HG03045 (cell line): ENCODE measurements around the gene H2AZ2.

Experiments
- ATAC-seq: cut with Tn5 transposase; IDR thresholded peaks from one replicate; pipeline ENCODE4 v1.9.1; 2021; ENCODE audit warnings: mild to moderate bottlenecking, moderate library complexity; ENCODE audit not compliant: unreplicated experiment

The H2AZ2 gene

GRCh38 chr7:44847920-44848634, at the start of gene H2AZ2:
H2AZ2 (minus strand) TSS chr7:44848087; CDS start chr7:44847971, 116 bp downstream.
- ATAC-seq: peak; percentile 85

- ATAC-seq: no peak
Measured at GRCh38 chr7:44897309-44897708, 49.4 kb upstream of the H2AZ2 start.

GRCh38 chr7:44894888-44895580, 47.1 kb upstream of the H2AZ2 start:
- no peak for ATAC-seq

GRCh38 chr7:44893710-44894234, 45.9 kb upstream of the H2AZ2 start:
- no peak for ATAC-seq

GRCh38 chr7:44891791-44892190, 43.9 kb upstream of the H2AZ2 start:
- no peak for ATAC-seq

- ATAC-seq: no peak
Measured at GRCh38 chr7:44891372-44891771, 43.5 kb upstream of the H2AZ2 start.

- ATAC-seq: no peak
Measured at GRCh38 chr7:44889086-44889781, 41.3 kb upstream of the H2AZ2 start.

GRCh38 chr7:44887293-44887692, 39.4 kb upstream of the H2AZ2 start:
- no peak for ATAC-seq

- peak; percentile 88 for ATAC-seq
Measured at GRCh38 chr7:44885394-44886317, 37.8 kb upstream of the H2AZ2 start, which contains the start of gene PURB. PURB (minus strand) TSS chr7:44885530; CDS start chr7:44885348, 182 bp downstream.

GRCh38 chr7:44884621-44885393, 36.9 kb upstream of the H2AZ2 start:
- peak; percentile 25 for ATAC-seq

- ATAC-seq: no peak
Measured at GRCh38 chr7:44883961-44884620, 36.2 kb upstream of the H2AZ2 start.

GRCh38 chr7:44882899-44883298, 35.0 kb upstream of the H2AZ2 start:
- no peak for ATAC-seq

- ATAC-seq: no peak
Measured at GRCh38 chr7:44881610-44882009, 33.7 kb upstream of the H2AZ2 start.

- no peak for ATAC-seq
Measured at GRCh38 chr7:44881066-44881600, 33.2 kb upstream of the H2AZ2 start.

GRCh38 chr7:44880317-44881018, 32.6 kb upstream of the H2AZ2 start:
- no peak for ATAC-seq

GRCh38 chr7:44876393-44876792, 28.5 kb upstream of the H2AZ2 start:
- no peak for ATAC-seq

GRCh38 chr7:44875241-44875640, 27.4 kb upstream of the H2AZ2 start:
- ATAC-seq: no peak

GRCh38 chr7:44872787-44873186, 24.9 kb upstream of the H2AZ2 start:
- ATAC-seq: no peak
